AG09309 (cell line): ENCODE results near the gene CDH13.

Source experiments
- DNase-seq: peaks from one replicate; pipeline ENCODE4 v3.0.0-alpha.2; 2010; ENCODE audit warnings: low read depth
- H3K4me3 ChIP-seq: 2 replicates; pipeline ENCODE4 v1.5.1; 2011; ENCODE audit warnings: mild to moderate bottlenecking, low read depth, low read length, moderate library complexity; ENCODE audit not compliant: control insufficient read depth
- TF ChIP-seq, protein P1 (sequence below): IDR thresholded peaks from 2 replicates; pipeline ENCODE4 v1.5.1; 2011; ENCODE audit warnings: mild to moderate bottlenecking, low read depth, low read length, inconsistent platforms; ENCODE audit not compliant: insufficient read depth, control insufficient read depth; ENCODE audit errors: missing control alignments

The CDH13 gene

DNA sequence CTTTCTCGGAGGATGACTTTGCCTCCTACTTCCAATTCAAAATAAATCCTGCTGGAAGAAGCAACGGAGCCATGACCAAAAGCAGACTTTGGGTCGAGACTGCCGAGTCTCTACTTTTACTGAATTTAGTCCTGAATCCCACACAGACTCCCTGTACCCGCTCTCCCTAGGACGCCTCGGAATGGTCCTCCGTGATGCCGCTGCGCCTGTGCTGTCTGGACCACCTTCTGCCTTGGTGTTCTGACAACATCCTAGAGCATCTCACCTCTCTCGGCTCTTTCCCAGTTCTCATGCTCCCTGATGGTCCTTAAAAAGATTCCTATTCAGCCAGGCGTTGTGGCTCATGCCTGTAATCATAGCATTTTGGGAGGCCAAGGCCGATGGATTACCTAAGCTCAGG, 999.9 kb downstream of the CDH13 start:
- TF ChIP-seq, protein P1, sequence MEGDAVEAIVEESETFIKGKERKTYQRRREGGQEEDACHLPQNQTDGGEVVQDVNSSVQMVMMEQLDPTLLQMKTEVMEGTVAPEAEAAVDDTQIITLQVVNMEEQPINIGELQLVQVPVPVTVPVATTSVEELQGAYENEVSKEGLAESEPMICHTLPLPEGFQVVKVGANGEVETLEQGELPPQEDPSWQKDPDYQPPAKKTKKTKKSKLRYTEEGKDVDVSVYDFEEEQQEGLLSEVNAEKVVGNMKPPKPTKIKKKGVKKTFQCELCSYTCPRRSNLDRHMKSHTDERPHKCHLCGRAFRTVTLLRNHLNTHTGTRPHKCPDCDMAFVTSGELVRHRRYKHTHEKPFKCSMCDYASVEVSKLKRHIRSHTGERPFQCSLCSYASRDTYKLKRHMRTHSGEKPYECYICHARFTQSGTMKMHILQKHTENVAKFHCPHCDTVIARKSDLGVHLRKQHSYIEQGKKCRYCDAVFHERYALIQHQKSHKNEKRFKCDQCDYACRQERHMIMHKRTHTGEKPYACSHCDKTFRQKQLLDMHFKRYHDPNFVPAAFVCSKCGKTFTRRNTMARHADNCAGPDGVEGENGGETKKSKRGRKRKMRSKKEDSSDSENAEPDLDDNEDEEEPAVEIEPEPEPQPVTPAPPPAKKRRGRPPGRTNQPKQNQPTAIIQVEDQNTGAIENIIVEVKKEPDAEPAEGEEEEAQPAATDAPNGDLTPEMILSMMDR = no peak
- H3K4me3 ChIP-seq = no peak overlapping the region
- DNase-seq = no peak

DNA sequence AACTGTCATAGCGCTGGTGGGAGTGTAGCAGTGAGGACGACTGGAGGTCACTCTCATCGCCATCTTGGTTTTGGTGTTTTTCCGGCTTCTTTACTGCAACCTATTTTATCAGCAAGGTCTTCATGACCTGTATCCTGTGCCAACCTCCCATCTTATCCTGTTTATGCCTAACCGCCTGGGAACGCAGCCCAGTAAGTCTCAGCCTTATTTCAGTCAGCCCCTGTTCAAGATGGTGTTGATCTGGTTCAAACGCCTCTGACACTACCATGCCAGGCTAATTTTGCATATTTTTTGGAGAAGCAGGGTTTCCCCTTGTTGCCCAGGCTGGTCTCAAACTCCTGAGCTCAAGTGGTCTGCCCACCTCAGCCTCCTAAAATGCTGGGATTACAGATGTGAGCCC, 1001.2 kb downstream of the CDH13 start:
- no peak for DNase-seq
- TF ChIP-seq, protein P1 = no peak
- no peak overlapping the region for H3K4me3 ChIP-seq

DNA sequence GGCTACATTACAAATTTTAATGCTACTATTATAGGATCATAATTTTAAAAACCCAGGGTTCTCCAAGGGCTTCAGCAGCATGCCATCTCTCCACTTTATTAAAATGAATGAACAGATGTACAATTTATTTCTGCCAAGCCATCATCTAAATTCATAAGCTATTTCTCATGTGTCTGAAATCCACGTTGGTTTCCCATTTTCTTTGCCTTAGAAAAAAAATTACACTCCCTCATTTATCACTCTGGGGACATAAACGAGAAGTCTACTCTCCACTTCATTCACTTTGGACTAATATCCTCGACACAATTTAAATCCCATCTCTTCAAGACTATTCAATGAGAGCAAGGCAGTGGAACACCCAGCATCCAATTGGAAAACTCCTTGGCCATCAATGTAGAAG, 1002.7 kb downstream of the CDH13 start:
- DNase-seq = no peak
- no peak overlapping the region for H3K4me3 ChIP-seq
- TF ChIP-seq, protein P1 = no peak

- TF ChIP-seq, protein P1 = no peak
- DNase-seq = no peak
- H3K4me3 ChIP-seq = no peak overlapping the region
Observed at GRCh38 chr16:83629836-83630235, 1003.1 kb downstream of the CDH13 start.

DNA sequence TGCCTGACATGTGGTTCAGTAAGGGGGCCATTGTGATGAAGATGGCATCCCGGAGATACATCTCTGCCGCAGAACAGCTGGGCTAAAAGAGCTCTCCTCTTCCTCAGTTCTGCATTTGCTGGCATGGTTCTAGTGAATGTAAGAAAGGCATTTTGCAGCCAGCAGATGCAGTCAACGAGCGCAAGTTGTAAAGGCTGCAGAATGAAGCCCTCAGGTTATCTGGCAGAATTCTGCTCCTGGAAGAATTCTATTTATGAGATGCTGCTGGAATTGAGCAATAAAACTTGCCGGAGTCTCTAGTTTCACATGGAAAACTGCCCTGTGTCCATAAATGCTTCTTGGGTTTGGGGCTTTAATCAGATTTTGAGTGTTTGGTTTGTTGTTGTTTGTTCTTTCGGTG, 1004.2 kb downstream of the CDH13 start:
- H3K4me3 ChIP-seq = no peak overlapping the region
- TF ChIP-seq, protein P1 = no peak
- peak; percentile 66 for DNase-seq

GRCh38 chr16:83633286-83633685, 1006.5 kb downstream of the CDH13 start:
- TF ChIP-seq, protein P1 = no peak
- H3K4me3 ChIP-seq = no peak overlapping the region
- DNase-seq = no peak

DNA sequence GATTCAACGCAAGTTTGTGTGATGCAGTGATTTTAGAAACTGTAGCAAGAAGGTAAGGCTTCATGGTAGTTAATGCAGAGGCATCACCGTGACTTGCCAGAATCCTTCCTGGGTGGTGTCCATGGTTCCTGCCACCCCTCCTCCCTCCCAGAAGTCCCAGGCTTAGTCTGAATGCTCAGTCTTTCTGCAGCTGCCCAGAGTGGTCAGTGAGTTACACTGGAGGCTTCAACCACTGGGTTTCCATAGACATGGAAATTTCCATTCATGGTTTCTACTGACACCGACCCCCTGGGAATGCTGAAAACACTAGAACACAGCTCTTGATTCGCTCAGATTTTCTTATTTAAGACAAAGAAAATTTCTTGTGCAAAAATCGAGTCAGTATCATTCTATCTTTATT, 1021.6 kb downstream of the CDH13 start:
- TF ChIP-seq, protein P1 = no peak
- H3K4me3 ChIP-seq = no peak overlapping the region
- no peak for DNase-seq
